ENCODE measurements around the gene CUL5. TPM values are rescaled to one million over a fixed set of nuclear protein-coding genes. Genes with fewer than 3 reads are reported as not detected.

The CUL5 gene
- total and polyA plus RNA-seq, 2 of the 8 experiments (the other 6 are each of a cell fraction or from before 2014, with no cell fraction given): 4.9 to 31.8 TPM

DNA sequence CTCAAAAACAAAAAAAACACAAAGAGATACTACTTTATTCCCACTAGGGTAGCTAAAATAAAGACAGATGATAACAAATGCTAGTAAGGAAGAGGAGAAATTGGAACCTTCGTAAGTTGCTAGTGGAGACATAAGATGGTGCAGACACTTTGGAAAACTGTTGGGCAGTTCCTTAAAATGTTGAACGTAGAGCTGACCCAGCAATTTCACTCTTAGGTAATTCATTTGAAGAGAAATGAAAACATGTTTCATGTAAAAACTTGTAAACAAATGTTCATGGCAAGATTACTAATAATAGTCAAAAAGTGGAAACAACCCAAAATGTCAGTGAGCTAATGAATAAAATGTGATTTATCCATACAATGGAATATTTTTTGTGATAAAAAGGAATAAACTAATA lies 83.4 kb downstream of the CUL5 start:
- no peak overlapping the region for H2BK5ac ChIP-seq (ENCODE audit: low read depth, low read length)
- no peaks in the 10 kb centered on the region for H3K23me2 ChIP-seq (ENCODE audit: low read depth, low read length)
- no peak overlapping the region for H3K23ac ChIP-seq (ENCODE audit: insufficient read length)
- no peaks in the 10 kb centered on the region for H3K9me3 ChIP-seq (ENCODE audit: insufficient read depth in 2 of 2, low read depth in 1 of 2, low read length in 1 of 2)
- no peak overlapping the region for H4K5ac ChIP-seq (ENCODE audit: insufficient read length, low read depth, low read length)
- DNase-seq (ENCODE audit: low read depth in 1 of 2, low spot score in 2 of 2): no peak
- H3K56ac ChIP-seq (replicated peaks; ENCODE audit: insufficient read length, low read depth, low read length): no peak overlapping the region
- no peaks in the 10 kb centered on the region for H3K79me1 ChIP-seq (ENCODE audit: low read depth, low read length)
- 47% methylated on average over 2 of the region's 2 CpGs; no CpG with 5 or more reads in 1 of the 2 experiments for WGBS, 2 experiments (ENCODE audit: extremely low coverage in 1 of 2, insufficient coverage in 1 of 2, insufficient read length in 1 of 2, insufficient replicate concordance in 2 of 2, low coverage in 1 of 2, low lambda C conversion rate in 2 of 2, missing lambda C conversion rate in 1 of 2)
- H2BK12ac ChIP-seq (ENCODE audit: low read depth, low read length): no peak overlapping the region
- H3K4ac ChIP-seq (replicated peaks; ENCODE audit: insufficient read length, low read depth, low read length): no peak overlapping the region
- H4K20me1 ChIP-seq (replicated peaks in 1 of 2; ENCODE audit: control insufficient read depth in 1 of 2, insufficient read depth in 2 of 2, low read length in 2 of 2): no peaks in the 10 kb centered on the region
- H3K4me1 ChIP-seq (replicated peaks in 1 of 4; ENCODE audit: control insufficient read depth in 3 of 4, insufficient read depth in 4 of 4, low read length in 3 of 4): no peaks in the 10 kb centered on the region
- no peak overlapping the region for H2AFZ ChIP-seq (ENCODE audit: low read length)
- peaks cover 2 to 22% (median 10%) of the 10 kb centered on the region in 4 experiments; a peak in 6 of 8 replicates for H3K36me3 ChIP-seq (ENCODE audit: control insufficient read depth in 2 of 4, insufficient read depth in 4 of 4, low read length in 3 of 4)
- no peak overlapping the region for H2BK120ac ChIP-seq (replicated peaks; ENCODE audit: low read depth, low read length)
- no peak overlapping the region for H3K27ac ChIP-seq (ENCODE audit: low read depth, low read length)
- ChIA-PET CTCF (ENCODE audit: partially characterized antibody) (interaction anchor here (0.9 to 1.0 kb wide), 3 partner anchors 10 to 83 kb away, joined by 3 to 4 read pairs (median 3); partner anchors contain the start of gene CUL5), POLR2A (ENCODE audit: partially characterized antibody) (interaction anchor here (1.9 kb wide), 1 partner anchor 130 kb away, joined by 4 read pairs; the partner anchor contains the start of genes ATM and NPAT)
- no peak overlapping the region for H2BK20ac ChIP-seq (ENCODE audit: low read length)
- H4K91ac ChIP-seq (replicated peaks; ENCODE audit: insufficient read length, low read length): no peak overlapping the region
- H3K4me3 ChIP-seq (ENCODE audit: extremely low read depth in 1 of 4, insufficient read depth in 2 of 4, low read depth in 3 of 4, low read length in 4 of 4): no peak overlapping the region
- no peak for FAIRE-seq
- H4K8ac ChIP-seq (ENCODE audit: extremely low read depth, insufficient read depth, low read length): no peak overlapping the region
- H3K18ac ChIP-seq (ENCODE audit: extremely low read depth, low read length): no peak overlapping the region
- no peaks in the 10 kb centered on the region for H3K27me3 ChIP-seq (replicated peaks in 1 of 4; ENCODE audit: control insufficient read depth in 3 of 4, extremely low read depth in 1 of 4, insufficient read depth in 3 of 4, low read length in 3 of 4)
- H3K79me2 ChIP-seq (ENCODE audit: control insufficient read depth in 1 of 2, insufficient read depth in 2 of 2, low read length in 2 of 2): no peaks in the 10 kb centered on the region
- H3K4me2 ChIP-seq (ENCODE audit: insufficient read depth in 1 of 2, low read depth in 2 of 2, low read length in 2 of 2): no peak overlapping the region
- TF ChIP-seq KDM4A (IDR thresholded peaks at IDR 0.05; ENCODE audit: low read depth, low read length, severe bottlenecking) (no peak), SIRT6 (IDR thresholded peaks at IDR 0.05; ENCODE audit: low read length) (no peak), USF2 (IDR thresholded peaks at IDR 0.05; ENCODE audit: low read length) (no peak), ASH2L (IDR thresholded peaks at IDR 0.05; ENCODE audit: low read length) (no peak), HDAC2 (IDR thresholded peaks at IDR 0.05; ENCODE audit: borderline replicate concordance in 1 of 2, low read depth in 2 of 2, low read length in 2 of 2) (no peak), CTBP2 (IDR thresholded peaks at IDR 0.05; ENCODE audit: borderline replicate concordance, insufficient read depth, insufficient read length, low read length) (no peak)
- H2AK5ac ChIP-seq (ENCODE audit: low read depth, low read length): no peak overlapping the region
- H3K14ac ChIP-seq (ENCODE audit: insufficient read length): no peak overlapping the region
- no peak overlapping the region for H2BK15ac ChIP-seq (ENCODE audit: low read length)
- no peak overlapping the region for H3K9ac ChIP-seq (replicated peaks in 1 of 4; ENCODE audit: extremely low read depth in 1 of 4, low read depth in 3 of 4, low read length in 3 of 4)
